Upper lobe of left lung (tissue), 6 donors: ENCODE results near the gene LGI4. TPM values are rescaled to one million over a fixed set of nuclear protein-coding genes. Genes with fewer than 3 reads are reported as not detected.

ENCODE experiments used
- ATAC-seq, 2 donors: fragments of 200-7000 bp; cut with Tn5 transposase; one replicate each; pipeline ENCODE4 v1.9.1; 2022; ENCODE audit warnings: mild to moderate bottlenecking in 2 of 2, moderate library complexity in 2 of 2; ENCODE audit not compliant: low FRiP score in 2 of 2
- DNase-seq, 2 donors: peaks; one replicate each; pipeline ENCODE4 v3.0.0-alpha.2; 2019 to 2020
- H3K27ac ChIP-seq, 4 donors: fragments of 200-600 bp; sonication (generic); one replicate each; pipeline ENCODE4 v1.5.1; 2016 to 2019
- H3K27me3 ChIP-seq, 4 donors: fragments of 200-600 bp; sonication (generic); one replicate each; pipeline ENCODE4 v1.5.1; 2017 to 2019
- H3K36me3 ChIP-seq, 4 donors: fragments of 200-600 bp; sonication (generic); one replicate each; pipeline ENCODE4 v1.5.1; 2016 to 2019
- H3K4me1 ChIP-seq, 4 donors: fragments of 200-600 bp; sonication (generic); one replicate each; pipeline ENCODE4 v1.5.1; 2018 to 2019
- H3K4me3 ChIP-seq, 4 donors: fragments of 200-600 bp; sonication (generic); one replicate each; pipeline ENCODE4 v1.5.1; 2017 to 2019; ENCODE audit warnings: mild to moderate bottlenecking in 2 of 4, moderate library complexity in 1 of 4
- H3K9me3 ChIP-seq, 4 donors: fragments of 200-600 bp; sonication (generic); one replicate each; pipeline ENCODE4 v1.5.1; 2018 to 2019
- EP300 ChIP-seq, 4 donors: sonication (generic); formaldehyde crosslinking; IDR thresholded peaks; one replicate each; pipeline ENCODE4 v1.5.1; 2017; ENCODE audit warnings: antibody characterized with exemption in 4 of 4, control low read depth in 2 of 4
- POLR2A ChIP-seq, 4 donors: fragments of 450-650 bp; IDR thresholded peaks; one replicate each; pipeline ENCODE4 v1.5.1; 2016 to 2017; ENCODE audit warnings: antibody characterized with exemption in 4 of 4, mild to moderate bottlenecking in 2 of 4
- POLR2AphosphoS5 ChIP-seq, 2 donors: sonication (generic); formaldehyde crosslinking; IDR thresholded peaks; one replicate each; pipeline ENCODE4 v1.5.1; 2017; ENCODE audit warnings: antibody characterized with exemption in 2 of 2
- WGBS, 2 donors: methylation state at CpG; one replicate each; pipeline ENCODE4 v1.1.5; 2017 to 2018; 5-methylcytosine and 5-hydroxymethylcytosine counted together
- total RNA-seq, 6 donors: library from RNA; depleted of rRNA in 4 of 6; stranded (reverse); fragments of >200 nt in 4 of 6; gene quantifications; one replicate each; pipeline versions ENCODE4 v1.1.0 to v1.2.1, GENCODE V29; 2016 to 2021
- TF ChIP-seq, protein P1 (sequence below), 6 experiments: fragments of 450-650 bp in 4 of 6; fragments of 200-600 bp in 2 of 6; sonication (generic) in 2 of 6; IDR thresholded peaks; one replicate each; pipeline ENCODE4 v1.5.1; 2016 to 2019; ENCODE audit warnings: antibody characterized with exemption in 6 of 6
- donor health status: DM: no; HTN: no; CAD: no; lungs with moderate emphysema.
- donor health status: DM: no; HTN: yes; CAD: no; lungs with severe emphysema.

LGI4 gene
- total RNA-seq, 6 donors from 2014 or later, result 3.3 to 25.3 (median 7.1) TPM

GRCh38 chr19:35177377-35178274 is 42.8 kb upstream of the LGI4 start:
- DNase-seq, result no peak
- Histone ChIP-seq H3K9me3 (no peaks in the 10 kb centered on the region), H3K27me3 (no peaks in the 10 kb centered on the region), H3K36me3 (no peaks in the 10 kb centered on the region), H3K27ac (no peak overlapping the region), H3K4me3 (no peak overlapping the region), H3K4me1 (peaks cover 0 to 9% (median 5%) of the 10 kb centered on the region in 4 donors)
- WGBS, 2 donors, result 78 to 86% methylated on average over 7 of the region's 7 CpGs
- no peak for TF ChIP-seq POLR2A (IDR thresholded peaks at IDR 0.05)
- TF ChIP-seq, protein P1, sequence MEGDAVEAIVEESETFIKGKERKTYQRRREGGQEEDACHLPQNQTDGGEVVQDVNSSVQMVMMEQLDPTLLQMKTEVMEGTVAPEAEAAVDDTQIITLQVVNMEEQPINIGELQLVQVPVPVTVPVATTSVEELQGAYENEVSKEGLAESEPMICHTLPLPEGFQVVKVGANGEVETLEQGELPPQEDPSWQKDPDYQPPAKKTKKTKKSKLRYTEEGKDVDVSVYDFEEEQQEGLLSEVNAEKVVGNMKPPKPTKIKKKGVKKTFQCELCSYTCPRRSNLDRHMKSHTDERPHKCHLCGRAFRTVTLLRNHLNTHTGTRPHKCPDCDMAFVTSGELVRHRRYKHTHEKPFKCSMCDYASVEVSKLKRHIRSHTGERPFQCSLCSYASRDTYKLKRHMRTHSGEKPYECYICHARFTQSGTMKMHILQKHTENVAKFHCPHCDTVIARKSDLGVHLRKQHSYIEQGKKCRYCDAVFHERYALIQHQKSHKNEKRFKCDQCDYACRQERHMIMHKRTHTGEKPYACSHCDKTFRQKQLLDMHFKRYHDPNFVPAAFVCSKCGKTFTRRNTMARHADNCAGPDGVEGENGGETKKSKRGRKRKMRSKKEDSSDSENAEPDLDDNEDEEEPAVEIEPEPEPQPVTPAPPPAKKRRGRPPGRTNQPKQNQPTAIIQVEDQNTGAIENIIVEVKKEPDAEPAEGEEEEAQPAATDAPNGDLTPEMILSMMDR (IDR thresholded peaks at IDR 0.05), result no peak
- TF ChIP-seq EP300 (IDR thresholded peaks at IDR 0.05), result no peak
- TF ChIP-seq POLR2AphosphoS5 (IDR thresholded peaks at IDR 0.05), result no peak
- ATAC-seq, result no peak

GRCh38 chr19:35176181-35176570 is 41.3 kb upstream of the LGI4 start:
- no peak for DNase-seq
- no peak overlapping the region for H3K4me3 ChIP-seq
- H3K9me3 ChIP-seq, result no peaks in the 10 kb centered on the region
- no peak for ATAC-seq
- no peak overlapping the region for H3K27ac ChIP-seq
- no peaks in the 10 kb centered on the region for H3K27me3 ChIP-seq
- no peaks in the 10 kb centered on the region for H3K36me3 ChIP-seq
- 76 to 86% methylated on average over 3 of the region's 3 CpGs for WGBS, 2 donors
- TF ChIP-seq, protein P1 (IDR thresholded peaks at IDR 0.05), result no peak
- TF ChIP-seq POLR2AphosphoS5 (IDR thresholded peaks at IDR 0.05), result no peak
- TF ChIP-seq POLR2A (IDR thresholded peaks at IDR 0.05), result no peak
- no peak for TF ChIP-seq EP300 (IDR thresholded peaks at IDR 0.05)
- H3K4me1 ChIP-seq, result peaks cover 6 to 10% (median 8%) of the 10 kb centered on the region in 4 donors

- no peak for DNase-seq
- H3K4me3 ChIP-seq, result no peak overlapping the region
- H3K27me3 ChIP-seq, result no peaks in the 10 kb centered on the region
- H3K36me3 ChIP-seq, result peaks cover 0 to 12% (median 3%) of the 10 kb centered on the region in 4 donors
- peaks cover 6 to 10% (median 8%) of the 10 kb centered on the region in 4 donors for H3K4me1 ChIP-seq
- no peak for ATAC-seq
- 75 to 93% methylated on average over 5 to 6 of the region's 6 CpGs for WGBS, 2 donors
- no peaks in the 10 kb centered on the region for H3K9me3 ChIP-seq
- no peak overlapping the region for H3K27ac ChIP-seq
- TF ChIP-seq POLR2AphosphoS5 (IDR thresholded peaks at IDR 0.05), result no peak
- TF ChIP-seq EP300 (IDR thresholded peaks at IDR 0.05), result no peak
- TF ChIP-seq POLR2A (IDR thresholded peaks at IDR 0.05), result no peak
- TF ChIP-seq, protein P1 (IDR thresholded peaks at IDR 0.05), result no peak
Observed at GRCh38 chr19:35174226-35174625, 39.4 kb upstream of the LGI4 start.

DNA sequence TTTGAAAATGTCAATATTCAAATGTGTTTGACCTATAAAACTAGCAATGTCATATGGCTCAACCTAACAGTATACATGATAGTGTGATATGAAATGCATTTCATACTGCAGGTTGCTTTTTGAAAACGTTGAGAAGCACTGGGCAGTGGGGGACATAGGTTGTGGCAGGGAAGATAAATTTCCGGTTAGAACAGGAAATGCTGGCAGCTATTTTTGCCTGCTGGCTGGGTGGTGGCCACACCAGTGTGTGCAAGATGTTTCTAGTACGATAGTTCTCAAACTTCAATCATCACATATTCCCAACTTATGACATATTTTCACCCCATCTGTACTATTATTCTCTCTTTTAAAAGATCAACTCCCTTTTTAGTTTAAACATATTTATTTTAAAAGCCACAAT is 36.9 kb upstream of the LGI4 start:
- no peak for TF ChIP-seq POLR2A (IDR thresholded peaks at IDR 0.05)
- TF ChIP-seq EP300 (IDR thresholded peaks at IDR 0.05), result no peak
- TF ChIP-seq POLR2AphosphoS5 (IDR thresholded peaks at IDR 0.05), result no peak
- TF ChIP-seq, protein P1 (IDR thresholded peaks at IDR 0.05), result no peak
- Histone ChIP-seq H3K36me3 (peaks cover 0 to 26% (median 13%) of the 10 kb centered on the region in 4 donors), H3K4me1 (peaks cover 6 to 10% (median 8%) of the 10 kb centered on the region in 4 donors), H3K27ac (peak overlapping the region in 1 of 4 donors; percentile 61), H3K9me3 (peaks cover 0 to 1% (median under 1%) of the 10 kb centered on the region in 4 donors), H3K27me3 (no peaks in the 10 kb centered on the region), H3K4me3 (no peak overlapping the region)
- WGBS, 2 donors, result 33 to 34% methylated on average over 3 of the region's 3 CpGs
- no peak for DNase-seq
- ATAC-seq, result no peak
